HepG2 (cell line): ENCODE measurements around the gene TBC1D22A. TPM values are rescaled to one million over a fixed set of nuclear protein-coding genes. Genes with fewer than 3 reads are reported as not detected.

Source experiments
- ATF6 ChIP-seq: sonication (generic); formaldehyde crosslinking; conservative IDR thresholded peaks from 2 replicates; pipeline ENCODE4 v1.4.0; 2020; ENCODE audit warnings: missing genetic modification reagents
- DMAP1 ChIP-seq: IDR thresholded peaks from 2 replicates; pipeline ENCODE4 v1.6.1; 2016
- GABPA ChIP-seq, 2 experiments: IDR thresholded peaks; 2 replicates each; pipeline ENCODE4 v1.6.1; 2011 to 2016; ENCODE audit warnings: low read depth in 2 of 2, low read length in 1 of 2, missing biosample characterization in 1 of 2, missing genetic modification characterization in 1 of 2
- GRHL1 ChIP-seq: sonication (generic); formaldehyde crosslinking; conservative IDR thresholded peaks from 2 replicates; pipeline ENCODE4 v1.8.0; 2022; ENCODE audit warnings: missing genetic modification reagents
- HIVEP1 ChIP-seq: sonication (generic); formaldehyde crosslinking; IDR thresholded peaks from 2 replicates; pipeline ENCODE4 v1.4.0; 2020; ENCODE audit warnings: mild to moderate bottlenecking, missing genetic modification reagents
- HNRNPK ChIP-seq: fragments of 200-400 bp; formaldehyde crosslinking; IDR thresholded peaks from 2 replicates; pipeline ENCODE4 v1.6.1; 2018; ENCODE audit warnings: low read length, low read depth, moderate library complexity, mild to moderate bottlenecking; ENCODE audit not compliant: poor library complexity, severe bottlenecking
- KAT8 ChIP-seq: IDR thresholded peaks from 2 replicates; pipeline ENCODE4 v1.6.1; 2016; ENCODE audit warnings: missing genetic modification reagents, missing compliant biosample characterization
- KDM3A ChIP-seq: IDR thresholded peaks from 2 replicates; pipeline ENCODE4 v1.6.1; 2018; ENCODE audit warnings: low read depth, missing compliant biosample characterization
- RELA ChIP-seq: sonication (generic); formaldehyde crosslinking; IDR thresholded peaks from 2 replicates; pipeline ENCODE4 v1.4.0; 2020; ENCODE audit warnings: missing genetic modification reagents
- UBTF ChIP-seq: sonication (generic); formaldehyde crosslinking; IDR thresholded peaks from 2 replicates; pipeline ENCODE4 v1.4.0; 2020; ENCODE audit warnings: mild to moderate bottlenecking, missing genetic modification reagents
- ZKSCAN1 ChIP-seq: fragments of 150-350 bp; IDR thresholded peaks from 2 replicates; pipeline ENCODE4 v1.6.1; 2014; ENCODE audit warnings: low read length
- ZNF512 ChIP-seq: sonication (generic); formaldehyde crosslinking; IDR thresholded peaks from 2 replicates; pipeline ENCODE4 v1.4.0; 2020; ENCODE audit warnings: mild to moderate bottlenecking, missing genetic modification reagents
- ZNF513 ChIP-seq: sonication (generic); formaldehyde crosslinking; conservative IDR thresholded peaks from 2 replicates; pipeline ENCODE4 v1.5.0; 2020; ENCODE audit warnings: missing genetic modification reagents
- ZNF556 ChIP-seq: sonication (generic); formaldehyde crosslinking; IDR thresholded peaks from 2 replicates; pipeline ENCODE4 v1.4.0; 2020; ENCODE audit warnings: mild to moderate bottlenecking, missing genetic modification reagents, borderline replicate concordance
- ZNF766 ChIP-seq: sonication (generic); formaldehyde crosslinking; IDR thresholded peaks from 2 replicates; pipeline ENCODE4 v1.5.0; 2020; ENCODE audit warnings: missing genetic modification reagents, borderline replicate concordance
- ZNF891 ChIP-seq: sonication (generic); formaldehyde crosslinking; IDR thresholded peaks from 2 replicates; pipeline ENCODE4 v1.5.0; 2020; ENCODE audit warnings: mild to moderate bottlenecking, missing genetic modification reagents
- ZUFSP ChIP-seq: sonication (generic); formaldehyde crosslinking; IDR thresholded peaks from 2 replicates; pipeline ENCODE4 v1.9.0; 2021; ENCODE audit warnings: missing genetic modification reagents, mild to moderate bottlenecking, borderline replicate concordance
- polyA plus RNA-seq, 8 experiments: library from polyadenylated mRNA; depleted of rRNA in 3 of 8; stranded (reverse) in 7 of 8; unstranded in 1 of 8; fragments of >200 nt; fragmentation: Illumina TruSeq in 4 of 8; extraction: Trizol in 4 of 8; gene quantifications; 2 replicates each; pipeline versions ENCODE4 v1.2.1 to v1.2.3, GENCODE V29; 2011 to 2016; ENCODE audit warnings: low read depth in 4 of 8, missing spikeins in 1 of 8, mixed read lengths in 1 of 8; ENCODE audit not compliant: insufficient read depth in 1 of 8
- total RNA-seq, 5 experiments: library from RNA; depleted of rRNA; stranded (reverse); fragments of >200 nt; fragmentation: Illumina TruSeq; extraction: Trizol; gene quantifications; 2 replicates each; pipeline ENCODE4 v1.2.3, GENCODE V29; 2016; ENCODE audit warnings: low read depth in 1 of 5

The TBC1D22A gene
- total and polyA plus RNA-seq, 2 of the 13 experiments (the other 11 are each of a cell fraction or from before 2014, with no cell fraction given), result 17.3 to 18.0 TPM

GRCh38 chr22:46762238-46763050, at the start of gene TBC1D22A (continued):
- no peak for TF ChIP-seq GRHL1 (CRISPR knock-in tag)
- TF ChIP-seq ZNF512, result no peak
- TF ChIP-seq ZUFSP (CRISPR knock-in tag), result no peak
- no peak for TF ChIP-seq HNRNPK
- peak; percentile 35; the same call in 1 of the 2 replicates for TF ChIP-seq ZNF766 (CRISPR knock-in tag)
- TF ChIP-seq DMAP1 (CRISPR knock-in tag), result peak; percentile 94
- TF ChIP-seq GABPA (IDR thresholded peaks at IDR 0.05; ENCODE audit: low read depth, low read length), result peak; percentile 91
- peak; percentile 100 for TF ChIP-seq GABPA (CRISPR knock-in tag; IDR thresholded peaks at IDR 0.05; ENCODE audit: low read depth)
- TF ChIP-seq UBTF (CRISPR knock-in tag), result peak; percentile 62
- TF ChIP-seq ZNF891 (CRISPR knock-in tag), result no peak
- TF ChIP-seq KDM3A, result peak; percentile 72
- TF ChIP-seq KAT8 (CRISPR knock-in tag), result peak; percentile 99
- TF ChIP-seq ZNF513, result no peak
- peak; percentile 73 for TF ChIP-seq HIVEP1 (CRISPR knock-in tag)
- no peak; the same call in 1 of the 2 replicates for TF ChIP-seq ZKSCAN1
- TF ChIP-seq RELA (CRISPR knock-in tag), result peak; percentile 75; the same call in 1 of the 2 replicates
- TF ChIP-seq ATF6 (CRISPR knock-in tag), result no peak; the same call in 1 of the 2 replicates
- TF ChIP-seq ZNF556 (CRISPR knock-in tag), result 0 out of 2 replicates have a peak, but pooled peaks have one; percentile 60
